Activated T-helper 1 cell treated with anti-CD3 and anti-CD28 coated beads, Interleukin-12 subunit alpha, Interleukin-12 subunit beta, Interleukin-2, Interleukin-4 antibody, amounts not matched to agents 30 ng/mL and 10 ng/mL and 1 ng/mL, durations not matched to agents 14 hours and 24 hours and 36 hours (primary cell): ENCODE measurements around the gene ZIC5. TPM values are rescaled to one million over a fixed set of nuclear protein-coding genes. Genes with fewer than 3 reads are reported as not detected.

Source experiments
- DNase-seq: peaks from one replicate; pipeline ENCODE4 v3.0.0; 2021; ENCODE audit warnings: low spot score
- H3K27ac Mint-ChIP-seq: one replicate; pipeline ENCODE4 v1.8.0; 2021; ENCODE audit warnings: mild to moderate bottlenecking, mixed read lengths
- H3K27me3 Mint-ChIP-seq: one replicate; pipeline ENCODE4 v1.8.0; 2022; ENCODE audit warnings: mild to moderate bottlenecking, moderate library complexity, mixed read lengths; ENCODE audit not compliant: insufficient read depth
- H3K36me3 Mint-ChIP-seq: one replicate; pipeline ENCODE4 v1.8.0; 2021; ENCODE audit warnings: low read depth, mixed read lengths
- H3K4me1 Mint-ChIP-seq: one replicate; pipeline ENCODE4 v1.8.0; 2021; ENCODE audit warnings: low read depth, mixed read lengths
- H3K4me3 Mint-ChIP-seq: one replicate; pipeline ENCODE4 v1.8.0; 2021; ENCODE audit warnings: mild to moderate bottlenecking, moderate library complexity, mixed read lengths
- H3K9me3 Mint-ChIP-seq: one replicate; pipeline ENCODE4 v1.8.0; 2021; ENCODE audit warnings: mixed read lengths
- intact Hi-C: fragments of 100-400 bp; cut with micrococcal nuclease; formaldehyde crosslinking; loops from one replicate; pipeline ENCODE4 v1.15.1; 2024
- total RNA-seq: library from RNA; stranded (reverse); gene quantifications from 2 replicates; pipeline ENCODE4 v1.2.3, GENCODE V29; 2022

ZIC5 gene
- total RNA-seq, 1 donor from 2014 or later = not detected

- DNase-seq = no peak
- no peaks in the 10 kb centered on the region for H3K9me3 Mint-ChIP-seq
- H3K4me3 Mint-ChIP-seq = no peak overlapping the region
- peaks cover 30% of the 10 kb centered on the region for H3K4me1 Mint-ChIP-seq
- peaks cover 90% of the 10 kb centered on the region for H3K27me3 Mint-ChIP-seq
- intact Hi-C loops = loop anchor here (2.0 kb wide), 2 partner anchors 97 to 243 kb away; no protein-coding TSS in a partner anchor
- H3K36me3 Mint-ChIP-seq = no peaks in the 10 kb centered on the region
- peak overlapping the region; percentile 29 for H3K27ac Mint-ChIP-seq
These were observed 20.5 kb upstream of the ZIC5 start for GRCh38 chr13:99991828-99992775.

DNA sequence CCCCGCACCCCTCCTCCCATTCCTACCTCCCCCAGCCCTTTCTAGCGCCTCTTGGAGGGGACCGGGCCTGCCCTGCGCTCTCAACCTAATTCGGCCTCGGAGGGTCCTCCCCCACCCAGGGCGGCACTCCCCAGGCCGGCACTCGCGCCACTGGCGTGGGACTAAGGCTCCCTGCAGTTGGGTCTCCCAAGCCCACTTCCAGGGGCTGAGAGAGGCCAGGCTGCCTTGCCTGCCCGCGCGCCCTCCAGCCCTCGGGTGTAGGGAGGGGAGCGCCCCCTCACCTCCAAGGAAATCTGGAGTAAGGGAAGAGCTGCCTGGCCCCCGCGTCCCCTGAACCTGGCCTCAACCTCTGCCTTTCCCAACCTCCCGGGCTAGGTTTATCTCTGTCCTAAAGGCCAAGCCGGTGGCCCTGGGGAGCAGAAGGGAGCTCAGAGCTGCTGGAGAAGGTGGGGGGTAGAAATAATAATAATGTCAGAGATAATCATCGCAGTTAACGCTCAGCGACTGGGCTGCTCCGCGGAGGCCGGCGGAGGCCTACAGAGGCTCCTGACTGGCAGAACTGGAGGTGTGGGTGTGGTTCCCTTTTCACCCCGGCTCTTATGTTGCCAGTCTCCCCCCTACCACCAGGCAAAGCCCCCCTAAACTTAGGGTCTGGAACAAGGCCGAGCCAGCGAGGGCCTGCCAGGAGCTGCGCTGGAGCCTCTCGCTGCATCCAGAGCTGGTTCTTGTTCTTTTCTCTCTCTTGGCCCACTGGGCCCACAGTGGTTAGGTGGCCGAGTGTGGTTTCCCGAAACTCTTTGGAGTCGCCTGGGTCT lies 19.7 kb upstream of the ZIC5 start:
- H3K27ac Mint-ChIP-seq = no peak overlapping the region
- H3K36me3 Mint-ChIP-seq = no peaks in the 10 kb centered on the region
- peaks cover 28% of the 10 kb centered on the region for H3K4me1 Mint-ChIP-seq
- no peaks in the 10 kb centered on the region for H3K9me3 Mint-ChIP-seq
- no peak for DNase-seq
- peaks cover 91% of the 10 kb centered on the region for H3K27me3 Mint-ChIP-seq
- no peak overlapping the region for H3K4me3 Mint-ChIP-seq
- intact Hi-C loops = no loop called here

- H3K27me3 Mint-ChIP-seq = peaks cover 87% of the 10 kb centered on the region
- DNase-seq = no peak
- peaks cover 20% of the 10 kb centered on the region for H3K4me1 Mint-ChIP-seq
- intact Hi-C loops = no loop called here
- H3K4me3 Mint-ChIP-seq = no peak overlapping the region
- peak overlapping the region; percentile 18 for H3K27ac Mint-ChIP-seq
- no peaks in the 10 kb centered on the region for H3K36me3 Mint-ChIP-seq
- H3K9me3 Mint-ChIP-seq = no peaks in the 10 kb centered on the region
These were observed 18.8 kb upstream of the ZIC5 start for GRCh38 chr13:99990126-99990977.

- DNase-seq = no peak
These were observed 17.9 kb upstream of the ZIC5 start for GRCh38 chr13:99989276-99990125.

DNA sequence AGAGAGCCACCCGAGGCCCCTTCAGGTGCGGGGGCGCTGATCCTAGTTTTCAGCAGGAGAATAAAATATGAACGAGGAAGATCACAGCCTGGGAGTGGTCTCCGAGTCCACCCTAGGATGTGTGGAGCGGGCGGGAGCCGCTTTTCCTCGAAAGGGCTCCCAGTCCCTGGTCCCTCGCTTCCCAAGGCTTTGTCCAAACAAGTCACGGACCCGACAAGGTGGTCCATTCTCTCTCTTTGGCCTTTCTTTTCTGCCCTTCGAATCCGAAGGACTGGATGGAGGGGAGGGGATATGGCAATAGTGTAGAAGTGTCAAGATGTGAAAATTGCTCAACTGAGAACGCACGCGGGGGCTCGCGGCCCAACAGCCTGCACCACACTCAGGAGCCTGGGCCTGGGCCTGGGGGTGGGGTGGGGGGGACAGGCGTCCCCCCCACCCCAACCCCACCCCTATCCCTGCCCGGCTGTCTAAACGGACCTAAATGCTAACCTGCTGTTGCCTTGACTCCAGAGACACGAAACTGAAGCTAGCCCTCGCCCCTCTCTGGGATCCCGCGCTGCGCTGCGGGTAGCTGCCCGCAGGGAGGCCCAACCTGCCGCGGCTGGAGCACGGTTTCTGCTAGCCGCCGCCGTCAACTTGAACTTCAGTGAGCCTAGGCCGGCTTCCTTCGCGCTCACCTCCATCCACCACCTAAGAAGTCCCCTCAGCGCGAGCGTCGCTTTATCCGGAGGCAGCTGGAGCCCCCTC lies 17.1 kb upstream of the ZIC5 start:
- no peak for DNase-seq
- no peaks in the 10 kb centered on the region for H3K36me3 Mint-ChIP-seq

More at GRCh38 chr13:99989276-99990125, 17.9 kb upstream of the ZIC5 start:
- Mint-ChIP-seq H3K4me1 (peaks cover 14% of the 10 kb centered on the region), H3K27ac (peak overlapping the region; percentile 44), H3K27me3 (peaks cover 83% of the 10 kb centered on the region), H3K9me3 (no peaks in the 10 kb centered on the region), H3K4me3 (no peak overlapping the region), H3K36me3 (no peaks in the 10 kb centered on the region)
- intact Hi-C loops = no loop called here

GRCh38 chr13:99987154-99988019 lies 15.8 kb upstream of the ZIC5 start:
- intact Hi-C loops = no loop called here
- peaks cover 81% of the 10 kb centered on the region for H3K27me3 Mint-ChIP-seq
- H3K27ac Mint-ChIP-seq = peak overlapping the region; percentile 11
- H3K4me3 Mint-ChIP-seq = no peak overlapping the region
- DNase-seq = no peak
- no peaks in the 10 kb centered on the region for H3K36me3 Mint-ChIP-seq
- no peaks in the 10 kb centered on the region for H3K9me3 Mint-ChIP-seq
- H3K4me1 Mint-ChIP-seq = peaks cover 10% of the 10 kb centered on the region

More for the DNA sequence above, 17.1 kb upstream of the ZIC5 start:
- intact Hi-C loops = no loop called here
- H3K4me3 Mint-ChIP-seq = no peak overlapping the region
- peaks cover 10% of the 10 kb centered on the region for H3K4me1 Mint-ChIP-seq
- no peaks in the 10 kb centered on the region for H3K9me3 Mint-ChIP-seq
- H3K27me3 Mint-ChIP-seq = peaks cover 82% of the 10 kb centered on the region
- H3K27ac Mint-ChIP-seq = no peak overlapping the region

DNA sequence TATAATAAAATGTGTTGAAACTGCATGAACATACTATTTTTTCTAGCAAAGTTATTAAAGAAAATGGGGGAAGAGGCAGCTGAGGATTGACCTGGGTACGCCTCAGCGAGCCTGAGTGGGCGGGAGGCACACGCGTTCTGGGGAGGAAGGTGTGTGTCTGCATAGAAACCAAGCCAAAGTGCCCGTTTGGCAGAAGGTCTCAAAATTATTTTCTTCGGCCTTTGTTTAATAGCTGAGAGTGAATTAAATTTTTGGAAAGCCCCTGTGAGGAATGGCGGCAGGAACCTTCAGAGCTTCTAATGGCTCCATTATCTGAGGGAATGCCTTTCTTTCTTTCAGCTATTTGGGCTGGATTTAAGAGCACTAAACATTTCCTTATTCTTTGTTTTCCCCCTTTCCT lies 15.2 kb upstream of the ZIC5 start:
- DNase-seq = no peak
- no peaks in the 10 kb centered on the region for H3K9me3 Mint-ChIP-seq
- peaks cover 75% of the 10 kb centered on the region for H3K27me3 Mint-ChIP-seq
- peaks cover 10% of the 10 kb centered on the region for H3K4me1 Mint-ChIP-seq
- no peak overlapping the region for H3K27ac Mint-ChIP-seq
- H3K4me3 Mint-ChIP-seq = no peak overlapping the region
- intact Hi-C loops = loop anchor here (1.0 kb wide), 2 partner anchors 10 to 12 kb away; no protein-coding TSS in a partner anchor
- no peaks in the 10 kb centered on the region for H3K36me3 Mint-ChIP-seq

DNA sequence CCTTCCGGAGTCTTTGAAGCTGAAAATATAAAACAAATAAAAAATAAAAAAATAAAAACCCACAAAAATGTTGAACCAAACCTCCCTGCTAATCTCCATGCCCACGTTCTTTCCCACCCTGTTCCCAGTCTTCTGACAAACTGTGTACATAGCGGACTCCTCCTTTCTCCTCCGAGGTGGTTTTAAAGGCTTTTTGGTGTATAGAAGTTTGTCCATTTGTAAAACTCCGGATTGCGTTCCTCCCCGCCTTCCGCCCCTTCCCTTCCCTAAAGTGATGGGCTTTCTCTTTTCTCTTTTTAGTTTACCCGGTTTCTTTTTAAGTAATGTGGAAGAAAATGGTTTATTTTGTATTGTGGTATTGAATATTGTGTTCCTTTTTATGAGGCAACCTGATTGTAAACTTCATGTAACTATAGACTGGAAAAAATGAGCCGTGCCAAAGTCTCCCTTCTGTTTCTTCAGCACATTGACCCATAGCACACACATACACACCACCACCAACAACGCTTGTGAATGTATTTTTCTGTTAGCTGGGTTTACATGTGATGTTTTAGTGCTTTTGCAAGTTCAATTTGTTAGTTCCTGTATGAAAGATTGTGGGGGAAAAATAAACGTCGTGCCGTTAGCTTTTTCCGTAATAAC lies 14.4 kb upstream of the ZIC5 start:
- Mint-ChIP-seq H3K4me1 (peaks cover 10% of the 10 kb centered on the region), H3K9me3 (no peaks in the 10 kb centered on the region), H3K4me3 (no peak overlapping the region), H3K27me3 (peaks cover 69% of the 10 kb centered on the region), H3K27ac (peak overlapping the region; percentile 33), H3K36me3 (no peaks in the 10 kb centered on the region)
- intact Hi-C loops = loop anchor here (1.0 to 2.0 kb wide), 3 partner anchors 10 to 25 kb away; no protein-coding TSS in a partner anchor
- no peak for DNase-seq

- Mint-ChIP-seq H3K4me3 (no peak overlapping the region), H3K9me3 (no peaks in the 10 kb centered on the region), H3K4me1 (peaks cover 10% of the 10 kb centered on the region), H3K27me3 (peaks cover 65% of the 10 kb centered on the region), H3K36me3 (no peaks in the 10 kb centered on the region), H3K27ac (no peak overlapping the region)
- intact Hi-C loops = loop anchor here (2.0 kb wide), 1 partner anchor 25 kb away; no protein-coding TSS in a partner anchor
- DNase-seq = no peak
These were observed 13.8 kb upstream of the ZIC5 start for GRCh38 chr13:99985241-99985874.
